Breast epithelium (tissue), 4 donors: ENCODE results near the gene AGBL5. TPM values are rescaled to one million over a fixed set of nuclear protein-coding genes. Genes with fewer than 3 reads are reported as not detected.

Experiments used
- DNase-seq, 2 donors: peaks; one replicate each; pipeline ENCODE4 v3.0.0-alpha.2; 2019; ENCODE audit warnings: low spot score in 2 of 2
- H3K27ac ChIP-seq, 2 donors: fragments of 200-600 bp; sonication (generic) in 1 of 2; one replicate each; pipeline ENCODE4 v1.5.1; 2016 to 2019; ENCODE audit warnings: mild to moderate bottlenecking in 1 of 2
- H3K27me3 ChIP-seq, 2 donors: fragments of 200-600 bp; sonication (generic) in 1 of 2; one replicate each; pipeline versions ENCODE4 v1.5.1 to v1.6.0; 2017 to 2019; ENCODE audit warnings: control low read depth in 1 of 2, mild to moderate bottlenecking in 1 of 2
- H3K36me3 ChIP-seq: fragments of 200-600 bp; one replicate; pipeline ENCODE4 v1.5.1; 2019
- H3K4me1 ChIP-seq, 2 donors: fragments of 200-600 bp; sonication (generic); one replicate each; pipeline ENCODE4 v1.5.1; 2016 to 2019; ENCODE audit warnings: control low read depth in 1 of 2
- H3K4me3 ChIP-seq, 3 donors: fragments of 200-600 bp; sonication (generic); 1 replicate in 2 of 3; 2 replicates in 1 of 3; pipeline ENCODE4 v1.5.1; 2016 to 2019; ENCODE audit warnings: mild to moderate bottlenecking in 3 of 3, moderate library complexity in 2 of 3
- H3K9me3 ChIP-seq, 2 donors: fragments of 200-600 bp; sonication (generic) in 1 of 2; one replicate each; pipeline ENCODE4 v1.5.1; 2016 to 2019; ENCODE audit warnings: control low read depth in 1 of 2
- CTCF ChIP-seq, 3 donors: fragments of 450-650 bp; IDR thresholded peaks; one replicate each; pipeline ENCODE4 v1.5.1; 2016 to 2017; ENCODE audit warnings: antibody characterized with exemption in 3 of 3, mild to moderate bottlenecking in 3 of 3, moderate library complexity in 3 of 3
- POLR2A ChIP-seq: fragments of 450-650 bp; IDR thresholded peaks from one replicate; pipeline ENCODE4 v1.6.1; 2016; ENCODE audit warnings: antibody characterized with exemption, mild to moderate bottlenecking, moderate library complexity
- POLR2AphosphoS5 ChIP-seq, 3 donors: sonication (generic); formaldehyde crosslinking; IDR thresholded peaks; one replicate each; pipeline ENCODE4 v1.6.1; 2017; ENCODE audit warnings: antibody characterized with exemption in 3 of 3
- intact Hi-C: fragments of 100-400 bp; cut with DNase I; formaldehyde crosslinking; loops from one replicate; pipeline ENCODE4 v1.15.1; 2023; ENCODE audit warnings: low total_unique reads
- total RNA-seq, 3 donors: library from RNA; depleted of rRNA; stranded (reverse); fragments of >200 nt; gene quantifications; one replicate each; pipeline ENCODE4 v1.1.0, GENCODE V29; 2016

Gene AGBL5
- total RNA-seq, 3 donors from 2014 or later: 12.5 to 21.5 (median 16.1) TPM

- no peak for TF ChIP-seq POLR2AphosphoS5 (IDR thresholded peaks at IDR 0.05)
- Histone ChIP-seq H3K9me3 (no peaks in the 10 kb centered on the region), H3K4me1 (peaks cover 0 to 10% of the 10 kb centered on the region in 2 donors), H3K36me3 (no peaks in the 10 kb centered on the region), H3K27me3 (no peaks in the 10 kb centered on the region), H3K4me3 (no peak overlapping the region), H3K27ac (no peak overlapping the region)
- intact Hi-C loops: no loop called here
- no peak for DNase-seq
These were observed 25.8 kb downstream of the AGBL5 start for GRCh38 chr2:27077231-27077630.

GRCh38 chr2:27078267-27079194 lies 27.1 kb downstream of the AGBL5 start, which contains the start of gene EMILIN1:
Gene EMILIN1 (plus strand): TSS chr2:27078615. CDS start chr2:27079066, 451 bp downstream.
- Histone ChIP-seq H3K9me3 (no peaks in the 10 kb centered on the region), H3K4me3 (peak within 1 kb of the TSS; percentile 47 to 78 (median 58)), H3K36me3 (no peaks in the 10 kb centered on the region), H3K4me1 (peaks cover 0 to 11% of the 10 kb centered on the region in 2 donors), H3K27me3 (no peaks in the 10 kb centered on the region), H3K27ac (peak within 1 kb of the TSS; percentile 75 to 96)
- intact Hi-C loops: no loop called here
- TF ChIP-seq POLR2AphosphoS5 (IDR thresholded peaks at IDR 0.05): peak; percentile 44 to 67 (median 47)
- no peak for TF ChIP-seq POLR2A
- DNase-seq: peak in 1 of 2 donors; percentile 66

GRCh38 chr2:27079233-27080139 lies 28.0 kb downstream of the AGBL5 start:
- intact Hi-C loops: no loop called here
- Histone ChIP-seq H3K27ac (peak overlapping the region; percentile 75 to 96), H3K36me3 (no peaks in the 10 kb centered on the region), H3K4me3 (peak overlapping the region; percentile 47 to 78 (median 58)), H3K4me1 (peaks cover 0 to 11% of the 10 kb centered on the region in 2 donors), H3K9me3 (no peaks in the 10 kb centered on the region), H3K27me3 (no peaks in the 10 kb centered on the region)
- DNase-seq: no peak
- TF ChIP-seq POLR2A: no peak

DNA sequence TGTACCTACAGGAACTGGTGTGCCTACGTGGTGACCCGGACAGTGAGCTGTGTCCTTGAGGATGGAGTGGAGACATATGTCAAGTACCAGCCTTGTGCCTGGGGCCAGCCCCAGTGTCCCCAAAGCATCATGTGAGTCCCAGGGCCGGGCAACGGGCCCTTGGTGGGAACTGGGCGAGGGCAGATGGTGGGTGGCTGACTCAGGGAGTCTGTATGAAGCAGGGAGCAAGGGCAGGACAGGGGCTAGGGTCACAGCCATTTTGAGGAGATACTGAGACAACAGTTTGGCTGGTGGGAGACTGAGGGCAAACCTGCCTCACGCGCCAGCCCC lies 28.6 kb downstream of the AGBL5 start:
- no peak for TF ChIP-seq POLR2AphosphoS5 (IDR thresholded peaks at IDR 0.05)
- TF ChIP-seq CTCF (IDR thresholded peaks at IDR 0.05): no peak
- no peak for TF ChIP-seq POLR2A
- intact Hi-C loops: no loop called here
- DNase-seq: no peak
- Histone ChIP-seq H3K9me3 (no peaks in the 10 kb centered on the region), H3K4me1 (peaks cover 0 to 13% of the 10 kb centered on the region in 2 donors), H3K27me3 (no peaks in the 10 kb centered on the region), H3K36me3 (no peaks in the 10 kb centered on the region), H3K4me3 (peak overlapping the region; percentile 47 to 78 (median 58)), H3K27ac (peak overlapping the region; percentile 75 to 96)

DNA sequence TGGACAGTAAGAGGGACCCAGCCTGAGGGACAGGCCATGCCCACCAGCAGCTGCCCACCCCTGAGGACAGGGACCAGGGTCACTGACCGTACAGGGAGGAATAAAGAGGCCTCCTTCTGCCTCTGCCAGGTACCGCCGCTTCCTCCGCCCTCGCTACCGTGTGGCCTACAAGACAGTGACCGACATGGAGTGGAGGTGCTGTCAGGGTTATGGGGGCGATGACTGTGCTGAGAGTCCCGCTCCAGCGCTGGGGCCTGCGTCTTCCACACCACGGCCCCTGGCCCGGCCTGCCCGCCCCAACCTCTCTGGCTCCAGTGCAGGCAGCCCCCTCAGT lies 29.1 kb downstream of the AGBL5 start:
- H3K27me3 ChIP-seq: no peaks in the 10 kb centered on the region
- peaks cover 0 to 18% of the 10 kb centered on the region in 2 donors for H3K4me1 ChIP-seq
- no peak for DNase-seq
- H3K4me3 ChIP-seq: peak overlapping the region; percentile 47 to 78 (median 58)
- no peak for TF ChIP-seq POLR2A
- TF ChIP-seq POLR2AphosphoS5 (IDR thresholded peaks at IDR 0.05): no peak
- TF ChIP-seq CTCF (IDR thresholded peaks at IDR 0.05): no peak
- no peaks in the 10 kb centered on the region for H3K36me3 ChIP-seq
- H3K9me3 ChIP-seq: no peaks in the 10 kb centered on the region
- intact Hi-C loops: no loop called here
- peak overlapping the region; percentile 75 to 96 for H3K27ac ChIP-seq

DNA sequence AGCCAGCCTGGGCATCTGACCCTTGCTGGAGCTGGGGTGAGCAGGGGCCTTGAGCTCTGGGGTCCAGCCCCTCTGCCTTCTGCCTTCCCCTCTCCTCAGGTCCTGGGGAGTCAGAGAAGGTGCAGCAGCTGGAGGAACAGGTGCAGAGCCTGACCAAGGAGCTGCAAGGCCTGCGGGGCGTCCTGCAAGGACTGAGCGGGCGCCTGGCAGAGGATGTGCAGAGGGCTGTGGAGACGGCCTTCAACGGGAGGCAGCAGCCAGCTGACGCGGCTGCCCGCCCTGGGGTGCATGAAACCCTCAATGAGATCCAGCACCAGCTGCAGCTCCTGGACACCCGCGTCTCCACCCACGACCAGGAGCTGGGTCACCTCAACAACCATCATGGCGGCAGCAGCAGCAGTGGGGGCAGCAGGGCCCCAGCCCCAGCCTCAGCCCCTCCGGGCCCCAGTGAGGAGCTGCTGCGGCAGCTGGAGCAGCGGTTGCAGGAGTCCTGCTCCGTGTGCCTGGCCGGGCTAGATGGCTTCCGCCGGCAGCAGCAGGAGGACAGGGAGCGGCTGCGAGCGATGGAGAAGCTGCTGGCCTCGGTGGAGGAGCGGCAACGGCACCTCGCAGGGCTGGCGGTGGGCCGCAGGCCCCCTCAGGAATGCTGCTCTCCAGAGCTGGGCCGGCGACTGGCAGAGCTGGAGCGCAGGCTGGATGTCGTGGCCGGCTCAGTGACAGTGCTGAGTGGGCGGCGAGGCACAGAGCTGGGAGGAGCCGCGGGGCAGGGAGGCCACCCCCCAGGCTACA lies 30.7 kb downstream of the AGBL5 start:
- DNase-seq: no peak
- peak overlapping the region in 1 of 3 donors; percentile 27 for H3K4me3 ChIP-seq
- H3K27ac ChIP-seq: peak overlapping the region; percentile 36 to 82
- intact Hi-C loops: no loop called here
- TF ChIP-seq POLR2A (no peak), CTCF (IDR thresholded peaks at IDR 0.05) (no peak), POLR2AphosphoS5 (IDR thresholded peaks at IDR 0.05) (no peak)
- H3K36me3 ChIP-seq: no peaks in the 10 kb centered on the region
- H3K27me3 ChIP-seq: no peaks in the 10 kb centered on the region
- peaks cover 0 to 18% of the 10 kb centered on the region in 2 donors for H3K4me1 ChIP-seq
- no peaks in the 10 kb centered on the region for H3K9me3 ChIP-seq
